GM19043 (cell line): ENCODE results near the gene SUMO1.
"Not testable (repeated sequence)": the region's sequence is repeated elsewhere in the genome, so short reads cannot be mapped to it uniquely, and the experiment has no call there.

Experiments
- ATAC-seq: cut with Tn5 transposase; IDR thresholded peaks from one replicate; pipeline ENCODE4 v1.9.1; 2021; ENCODE audit warnings: low read depth; ENCODE audit not compliant: unreplicated experiment

Gene SUMO1

GRCh38 chr2:202238234-202239197, at the start of gene SUMO1:
SUMO1 (minus strand) TSS chr2:202238597; CDS start chr2:202238451, 146 bp downstream.
- peak; percentile 97 for ATAC-seq

- no peak for ATAC-seq
These were observed 48.2 kb upstream of the SUMO1 start for GRCh38 chr2:202286595-202286994.

- ATAC-seq, result no peak
These were observed 40.5 kb upstream of the SUMO1 start for GRCh38 chr2:202278944-202279343.

- no peak for ATAC-seq
These were observed 39.8 kb upstream of the SUMO1 start for GRCh38 chr2:202278036-202278760.

- ATAC-seq, result not testable (repeated sequence)
These were observed 37.8 kb upstream of the SUMO1 start for GRCh38 chr2:202276078-202276720.

GRCh38 chr2:202270487-202270886, 32.1 kb upstream of the SUMO1 start:
- ATAC-seq, result no peak

- ATAC-seq, result no peak
These were observed 31.2 kb upstream of the SUMO1 start for GRCh38 chr2:202269585-202269984.

GRCh38 chr2:202267495-202267894, 29.1 kb upstream of the SUMO1 start:
- no peak for ATAC-seq

- peak; percentile 77 for ATAC-seq
These were observed 27.3 kb upstream of the SUMO1 start, which contains the start of gene NOP58 for GRCh38 chr2:202265467-202266277. NOP58 (plus strand) TSS chr2:202265763; CDS start chr2:202265942, 179 bp downstream.

- no peak for ATAC-seq
These were observed 23.1 kb upstream of the SUMO1 start for GRCh38 chr2:202261531-202261930.

GRCh38 chr2:202251494-202251893, 13.1 kb upstream of the SUMO1 start:
- ATAC-seq, result no peak

GRCh38 chr2:202249521-202250253, 11.3 kb upstream of the SUMO1 start:
- ATAC-seq, result no peak

GRCh38 chr2:202247710-202248109, 9.3 kb upstream of the SUMO1 start:
- not testable (repeated sequence) for ATAC-seq

- peak; percentile 20 for ATAC-seq
These were observed 587 bp downstream of the SUMO1 start for GRCh38 chr2:202237787-202238233.

GRCh38 chr2:202221873-202222272, 16.5 kb downstream of the SUMO1 start:
- ATAC-seq, result no peak

- ATAC-seq, result no peak
These were observed 23.2 kb downstream of the SUMO1 start for GRCh38 chr2:202215179-202215578.

GRCh38 chr2:202208526-202208925, 29.9 kb downstream of the SUMO1 start:
- no peak for ATAC-seq

- ATAC-seq, result no peak
These were observed 33.5 kb downstream of the SUMO1 start for GRCh38 chr2:202204855-202205254.

- ATAC-seq, result no peak
These were observed 35.0 kb downstream of the SUMO1 start for GRCh38 chr2:202203348-202203747.
